Measurements from ENCODE around the gene TUBGCP3. TPM values are rescaled to one million over a fixed set of nuclear protein-coding genes. Genes with fewer than 3 reads are reported as not detected.

Gene TUBGCP3
- total RNA-seq, 1 donor from 2014 or later: 16.4 TPM

DNA sequence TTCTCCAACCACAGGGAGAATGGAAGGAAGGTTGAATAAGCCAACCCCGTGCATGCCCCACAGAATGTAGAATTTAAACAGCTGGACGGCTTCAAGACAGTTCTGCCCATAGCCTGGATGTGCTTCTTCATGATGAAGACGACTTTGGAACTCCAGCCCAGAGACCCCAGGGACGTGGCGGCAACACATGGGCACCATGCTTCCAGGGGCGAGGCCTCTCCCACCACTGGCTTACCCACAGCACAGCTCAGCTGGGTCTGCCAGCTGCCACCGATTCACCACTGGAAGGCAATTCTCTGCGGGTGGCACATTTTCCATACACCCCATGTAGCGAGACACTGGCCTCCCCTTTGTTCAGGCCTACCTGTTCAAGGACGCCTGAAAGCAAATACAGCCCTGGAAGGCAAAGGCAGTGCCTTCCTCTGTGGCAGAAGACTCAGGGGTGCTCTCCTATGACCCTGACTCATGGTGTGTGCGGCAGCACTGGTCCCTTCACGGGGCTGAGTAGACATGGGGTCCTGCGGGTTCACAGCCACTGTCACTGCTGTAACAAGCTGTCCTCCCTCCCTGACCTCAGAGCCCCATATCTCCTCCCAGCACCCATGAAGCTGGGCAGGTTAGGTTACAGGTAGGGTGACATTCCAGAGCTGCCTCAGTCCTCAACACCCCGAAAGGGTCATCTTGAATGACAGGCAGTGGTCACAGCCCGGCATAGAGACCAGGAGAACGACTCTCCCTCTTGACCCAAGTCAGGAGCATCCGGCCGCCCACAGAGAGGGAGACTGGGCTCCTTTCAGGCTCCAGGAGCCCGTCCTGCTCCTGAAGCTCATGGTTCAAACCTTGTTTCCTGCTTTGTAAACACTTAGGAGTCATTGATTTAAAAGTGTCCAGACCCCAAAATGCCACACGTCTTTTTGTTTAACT is 139.1 kb downstream of the TUBGCP3 start:
- ATAC-seq (no peak), DNase-seq (ENCODE audit: missing footprints) (no peak)
- intact Hi-C loops (cut with DNase I): no loop called here

- ATAC-seq (no peak), DNase-seq (ENCODE audit: missing footprints) (no peak)
- intact Hi-C loops (cut with DNase I): no loop called here
Observed at GRCh38 chr13:112447761-112448603, 140.0 kb downstream of the TUBGCP3 start.

DNA sequence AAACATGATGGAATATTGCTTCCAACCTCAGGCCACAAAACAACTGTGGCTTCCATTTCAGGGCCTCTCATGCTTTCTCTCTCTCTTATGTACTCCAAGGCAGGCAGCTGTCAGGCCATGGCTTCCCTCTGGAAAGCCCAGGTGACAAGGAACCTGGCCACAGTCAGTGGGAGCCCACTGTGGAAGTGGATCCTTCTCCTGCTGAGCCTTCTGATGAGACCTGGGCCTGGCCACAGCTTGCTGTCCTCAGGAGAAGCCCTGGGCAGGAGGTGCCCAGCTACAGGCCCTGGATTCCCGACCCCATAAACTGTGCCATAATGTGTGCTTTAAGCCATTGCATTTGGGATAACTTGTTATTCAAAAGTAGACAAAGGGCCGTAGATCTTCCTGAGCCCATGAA is 140.6 kb downstream of the TUBGCP3 start:
- ATAC-seq (no peak), DNase-seq (ENCODE audit: missing footprints) (no peak)
- intact Hi-C loops (cut with DNase I): no loop called here

GRCh38 chr13:112446867-112447266 is 141.1 kb downstream of the TUBGCP3 start:
- no peak for DNase-seq (ENCODE audit: missing footprints)
- intact Hi-C loops (cut with DNase I): no loop called here
- ATAC-seq: no peak

GRCh38 chr13:112446347-112446861 is 141.5 kb downstream of the TUBGCP3 start:
- no peak for DNase-seq (ENCODE audit: missing footprints)
- intact Hi-C loops (cut with DNase I): no loop called here
- no peak for ATAC-seq

GRCh38 chr13:112445411-112446271 is 142.3 kb downstream of the TUBGCP3 start:
- no peak for ATAC-seq
- intact Hi-C loops (cut with DNase I): no loop called here
- no peak for DNase-seq (ENCODE audit: missing footprints)

- no peak for ATAC-seq
- DNase-seq (ENCODE audit: missing footprints): no peak
- intact Hi-C loops (cut with DNase I): loop anchor here (1.0 kb wide), 1 partner anchor 970 kb away; no protein-coding TSS in a partner anchor
Observed at GRCh38 chr13:112444416-112445399, 143.2 kb downstream of the TUBGCP3 start.

DNA sequence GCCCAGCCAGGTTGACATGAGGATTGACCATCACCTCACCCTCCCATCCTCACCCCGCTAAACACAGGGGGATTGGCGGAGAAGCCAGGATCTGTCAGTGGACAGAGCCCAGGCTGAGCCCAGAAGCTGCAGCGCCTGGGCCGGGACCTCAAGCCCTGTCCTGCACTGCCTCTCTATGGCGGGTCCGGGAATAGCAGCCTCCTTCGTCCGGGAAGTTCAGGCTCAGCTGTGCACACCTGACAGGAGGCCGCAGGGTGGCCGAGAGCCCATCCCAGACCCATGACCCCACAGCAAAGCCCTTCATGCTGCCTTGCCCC is 144.0 kb downstream of the TUBGCP3 start:
- no peak for DNase-seq (ENCODE audit: missing footprints)
- peak; percentile 78 for ATAC-seq
- intact Hi-C loops (cut with DNase I): loop anchor here (1.0 kb wide), 1 partner anchor 970 kb away; no protein-coding TSS in a partner anchor

DNA sequence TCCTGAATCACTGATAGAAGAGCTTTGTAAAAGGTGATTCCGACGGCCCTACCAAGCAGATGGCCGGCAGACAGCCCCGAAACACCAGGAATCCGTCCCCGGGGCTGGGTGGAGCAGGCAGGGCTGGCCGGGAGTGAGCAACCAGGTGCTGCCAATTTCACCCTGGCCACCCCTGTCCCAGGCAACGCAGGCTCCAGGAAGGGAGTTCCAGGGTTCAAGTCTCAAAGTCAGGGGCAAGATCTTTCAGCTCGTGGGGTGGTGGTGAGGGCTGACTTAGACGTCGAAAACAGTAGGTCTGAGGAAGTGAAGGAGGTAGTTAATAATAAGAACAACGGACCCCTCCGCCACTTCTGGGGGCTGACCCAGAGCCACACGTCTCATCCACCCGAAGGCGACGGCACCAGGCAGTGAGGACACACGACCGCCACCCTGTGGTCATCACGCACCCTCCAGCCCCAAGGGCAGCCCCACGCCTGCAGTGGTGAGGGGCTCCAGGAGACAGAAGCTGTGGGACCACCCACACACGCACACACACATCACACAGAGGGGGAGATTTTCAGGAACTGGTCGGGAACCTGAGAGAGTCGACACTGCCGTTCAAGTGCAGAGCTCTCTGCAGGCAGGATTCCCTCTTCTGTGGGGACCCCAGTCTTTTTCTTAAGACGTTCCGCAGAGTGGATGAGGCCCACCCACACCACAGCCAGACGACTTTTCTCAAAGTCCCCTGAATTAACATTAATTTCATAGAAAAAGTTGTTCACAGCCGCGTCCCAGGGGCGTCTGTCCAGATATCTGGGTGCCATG is 144.6 kb downstream of the TUBGCP3 start:
- intact Hi-C loops (cut with DNase I): no loop called here
- ATAC-seq: no peak
- DNase-seq (ENCODE audit: missing footprints): no peak

GRCh38 chr13:112442483-112443090 is 145.4 kb downstream of the TUBGCP3 start:
- intact Hi-C loops (cut with DNase I): no loop called here
- DNase-seq (ENCODE audit: missing footprints): no peak
- no peak for ATAC-seq

DNA sequence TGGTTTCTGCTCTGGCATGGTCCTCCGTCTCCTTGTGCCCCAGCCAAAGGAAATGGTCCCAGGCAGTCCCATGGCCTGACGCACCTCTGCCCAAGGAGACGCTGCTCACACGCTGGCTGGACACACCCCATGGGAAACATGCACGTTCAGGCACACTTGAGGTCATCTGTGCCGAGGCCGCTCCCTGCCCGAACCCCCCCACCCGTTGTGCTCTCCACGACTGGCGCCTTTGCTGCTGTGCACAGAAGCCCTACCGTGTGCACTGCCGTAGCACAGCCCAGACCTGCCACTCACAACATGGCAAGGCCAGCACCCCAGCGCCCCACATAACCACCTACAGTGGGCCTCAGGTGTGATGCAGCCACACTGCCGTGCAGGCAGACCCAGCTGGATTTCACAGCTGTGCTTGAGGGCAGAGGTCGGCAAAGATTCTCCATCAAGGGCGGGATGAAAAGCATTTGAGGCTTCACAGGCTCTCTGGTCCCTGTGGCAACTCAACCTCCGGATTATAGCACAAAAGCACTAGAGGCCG is 146.1 kb downstream of the TUBGCP3 start:
- intact Hi-C loops (cut with DNase I): no loop called here
- DNase-seq (ENCODE audit: missing footprints): no peak

GRCh38 chr13:112441226-112441625 is 146.7 kb downstream of the TUBGCP3 start:
- intact Hi-C loops (cut with DNase I): no loop called here
- ATAC-seq (no peak), DNase-seq (ENCODE audit: missing footprints) (no peak)

More for the DNA sequence above, 146.1 kb downstream of the TUBGCP3 start:
- no peak for ATAC-seq

- ATAC-seq: no peak
- DNase-seq (ENCODE audit: missing footprints): no peak
- intact Hi-C loops (cut with DNase I): no loop called here
Observed at GRCh38 chr13:112438515-112438914, 149.4 kb downstream of the TUBGCP3 start.

- no peak for ATAC-seq
- DNase-seq (ENCODE audit: missing footprints): no peak
- intact Hi-C loops (cut with DNase I): no loop called here
Observed at GRCh38 chr13:112438094-112438493, 149.9 kb downstream of the TUBGCP3 start.

GRCh38 chr13:112435973-112436372 is 152.0 kb downstream of the TUBGCP3 start:
- intact Hi-C loops (cut with DNase I): no loop called here
- DNase-seq (ENCODE audit: missing footprints) (no peak), ATAC-seq (no peak)
